Activated CD4-positive, alpha-beta T cell treated with anti-CD3 and anti-CD28 coated beads, Interleukin-2, amount 10 ng/mL, durations not matched to agents 24 days and 14 days (primary cell): ENCODE measurements around the gene ZNF41. TPM values are rescaled to one million over a fixed set of nuclear protein-coding genes. Genes with fewer than 3 reads are reported as not detected.

Experiments used
- DNase-seq: peaks from one replicate; pipeline ENCODE4 v3.0.0; 2022
- H3K27ac Mint-ChIP-seq: one replicate; pipeline ENCODE4 v1.8.0; 2022; ENCODE audit warnings: mild to moderate bottlenecking, mixed read lengths
- H3K27me3 Mint-ChIP-seq: one replicate; pipeline ENCODE4 v1.8.0; 2022; ENCODE audit warnings: mixed read lengths
- H3K36me3 Mint-ChIP-seq: one replicate; pipeline ENCODE4 v1.8.0; 2022; ENCODE audit warnings: low read depth, mild to moderate bottlenecking, mixed read lengths
- H3K4me1 Mint-ChIP-seq: one replicate; pipeline ENCODE4 v1.8.0; 2021; ENCODE audit warnings: mixed read lengths
- H3K4me3 Mint-ChIP-seq: one replicate; pipeline ENCODE4 v1.8.0; 2022; ENCODE audit warnings: mild to moderate bottlenecking, moderate library complexity, mixed read lengths
- H3K9me3 Mint-ChIP-seq: one replicate; pipeline ENCODE4 v1.8.0; 2021; ENCODE audit warnings: mixed read lengths
- intact Hi-C: fragments of 100-400 bp; cut with micrococcal nuclease; formaldehyde crosslinking; loops from one replicate; pipeline ENCODE4 v1.15.1; 2023
- total RNA-seq: library from RNA; stranded (reverse); gene quantifications from 2 replicates; pipeline ENCODE4 v1.2.3, GENCODE V29; 2022

ZNF41 gene
- total RNA-seq, 1 donor from 2014 or later = 10.0 TPM

DNA sequence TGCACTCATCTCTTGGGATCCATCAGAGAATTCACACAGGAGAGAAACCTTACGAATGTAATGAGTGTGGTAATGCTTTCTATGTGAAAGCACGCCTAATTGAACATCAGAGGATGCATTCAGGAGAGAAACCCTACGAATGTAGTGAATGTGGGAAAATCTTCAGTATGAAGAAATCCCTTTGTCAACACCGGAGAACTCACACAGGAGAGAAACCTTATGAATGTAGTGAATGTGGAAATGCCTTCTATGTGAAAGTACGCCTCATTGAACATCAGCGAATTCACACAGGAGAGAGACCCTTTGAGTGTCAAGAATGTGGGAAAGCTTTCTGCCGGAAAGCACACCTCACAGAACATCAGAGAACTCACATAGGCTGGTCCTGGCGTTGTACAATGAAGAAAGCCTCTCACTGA, 69.8 kb downstream of the ZNF41 start:
- Mint-ChIP-seq H3K4me3 (no peak overlapping the region), H3K27me3 (no peaks in the 10 kb centered on the region), H3K36me3 (no peaks in the 10 kb centered on the region), H3K9me3 (peaks cover 8% of the 10 kb centered on the region), H3K27ac (no peak overlapping the region), H3K4me1 (no peaks in the 10 kb centered on the region)
- DNase-seq = no peak
- intact Hi-C loops = no loop called here

Other genes starting within 250 kb of the ZNF41 start
- 0.31 and 0.40 TPM in 2 replicates for gene ZNF157, start 112.6 kb downstream of the ZNF41 start, total RNA-seq
- 77.3 and 78.9 TPM in 2 replicates for gene ARAF, start 78.0 kb upstream of the ZNF41 start, total RNA-seq
- gene TIMP1, start 99.2 kb upstream of the ZNF41 start, total RNA-seq = 65.2 and 65.6 TPM in 2 replicates
- gene SYN1, start 136.6 kb upstream of the ZNF41 start, total RNA-seq = 0.49 and 0.54 TPM in 2 replicates
- 4.0 and 4.4 TPM in 2 replicates for gene CFP, start 146.7 kb upstream of the ZNF41 start, total RNA-seq
- 104 and 112 TPM in 2 replicates for gene ELK1, start 167.3 kb upstream of the ZNF41 start, total RNA-seq
- gene UXT, start 176.0 kb upstream of the ZNF41 start, total RNA-seq = 174 and 194 TPM in 2 replicates